Measurements from ENCODE around the gene NDUFA11.

Gene NDUFA11

DNA sequence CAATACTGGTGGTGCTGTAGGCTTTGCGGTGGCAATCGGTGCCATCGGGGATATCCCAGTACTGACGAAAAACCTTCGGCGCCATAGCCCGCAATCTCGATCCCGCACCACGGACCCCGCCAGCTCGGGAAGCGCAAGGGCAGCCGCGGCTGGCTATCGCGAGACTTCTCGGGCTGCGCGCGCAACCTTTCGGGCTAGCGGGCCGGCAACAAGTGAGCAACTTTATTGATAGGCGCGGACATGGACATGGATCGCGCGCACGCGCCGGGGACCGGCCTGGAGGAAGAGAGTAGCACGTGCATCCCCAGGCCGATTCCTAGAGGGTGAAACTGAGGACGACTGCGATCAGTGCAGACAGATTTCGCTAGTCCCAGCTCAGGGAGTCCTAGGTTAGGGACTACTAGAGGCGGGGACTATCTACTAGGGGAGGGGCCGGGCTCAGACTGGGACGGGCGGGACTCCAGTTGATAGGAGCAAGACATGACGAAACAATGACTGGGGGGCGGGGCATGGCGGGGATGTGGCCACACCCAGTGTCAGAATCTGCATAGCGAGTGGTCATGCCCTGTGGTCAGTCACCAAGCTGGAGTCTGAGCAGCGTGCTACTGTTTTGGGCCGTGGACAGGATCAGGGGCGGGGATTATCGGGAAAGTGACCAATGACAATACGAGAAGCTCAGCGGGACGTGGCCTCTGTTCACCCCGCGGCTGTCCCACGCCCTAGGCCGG, at the start of gene NDUFA11:
Gene NDUFA11 (minus strand): TSS at position 167 of the 728 bp plus-strand sequence. CDS start 82 bp downstream, at position 85.
- peak within 1 kb of the TSS; percentile 91 to 94 for H3K27ac ChIP-seq
- peak; percentile 100 for DNase-seq (ENCODE audit: low spot score)
- TF ChIP-seq, protein P1, sequence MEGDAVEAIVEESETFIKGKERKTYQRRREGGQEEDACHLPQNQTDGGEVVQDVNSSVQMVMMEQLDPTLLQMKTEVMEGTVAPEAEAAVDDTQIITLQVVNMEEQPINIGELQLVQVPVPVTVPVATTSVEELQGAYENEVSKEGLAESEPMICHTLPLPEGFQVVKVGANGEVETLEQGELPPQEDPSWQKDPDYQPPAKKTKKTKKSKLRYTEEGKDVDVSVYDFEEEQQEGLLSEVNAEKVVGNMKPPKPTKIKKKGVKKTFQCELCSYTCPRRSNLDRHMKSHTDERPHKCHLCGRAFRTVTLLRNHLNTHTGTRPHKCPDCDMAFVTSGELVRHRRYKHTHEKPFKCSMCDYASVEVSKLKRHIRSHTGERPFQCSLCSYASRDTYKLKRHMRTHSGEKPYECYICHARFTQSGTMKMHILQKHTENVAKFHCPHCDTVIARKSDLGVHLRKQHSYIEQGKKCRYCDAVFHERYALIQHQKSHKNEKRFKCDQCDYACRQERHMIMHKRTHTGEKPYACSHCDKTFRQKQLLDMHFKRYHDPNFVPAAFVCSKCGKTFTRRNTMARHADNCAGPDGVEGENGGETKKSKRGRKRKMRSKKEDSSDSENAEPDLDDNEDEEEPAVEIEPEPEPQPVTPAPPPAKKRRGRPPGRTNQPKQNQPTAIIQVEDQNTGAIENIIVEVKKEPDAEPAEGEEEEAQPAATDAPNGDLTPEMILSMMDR (IDR thresholded peaks at IDR 0.05): no peak
- peak within 1 kb of the TSS; percentile 94 for H3K4me3 ChIP-seq

- no peak for DNase-seq (ENCODE audit: low spot score)
- TF ChIP-seq, protein P1 (IDR thresholded peaks at IDR 0.05): no peak
- Histone ChIP-seq H3K4me3 (no peak overlapping the region), H3K27ac (no peak overlapping the region)
These were observed 49.5 kb upstream of the NDUFA11 start for GRCh38 chr19:5953030-5953589.

GRCh38 chr19:5952193-5953029, 48.8 kb upstream of the NDUFA11 start:
- no peak overlapping the region for H3K4me3 ChIP-seq
- TF ChIP-seq, protein P1 (IDR thresholded peaks at IDR 0.05): no peak
- peak overlapping the region in 1 of 2 donors; percentile 26 for H3K27ac ChIP-seq
- DNase-seq (ENCODE audit: low spot score): no peak

- DNase-seq (ENCODE audit: low spot score): no peak
- H3K27ac ChIP-seq: peak overlapping the region in 1 of 2 donors; percentile 13
- peak overlapping the region; percentile 13 for H3K4me3 ChIP-seq
- TF ChIP-seq, protein P1 (IDR thresholded peaks at IDR 0.05): no peak
These were observed 47.8 kb upstream of the NDUFA11 start for GRCh38 chr19:5951338-5951861.

DNA sequence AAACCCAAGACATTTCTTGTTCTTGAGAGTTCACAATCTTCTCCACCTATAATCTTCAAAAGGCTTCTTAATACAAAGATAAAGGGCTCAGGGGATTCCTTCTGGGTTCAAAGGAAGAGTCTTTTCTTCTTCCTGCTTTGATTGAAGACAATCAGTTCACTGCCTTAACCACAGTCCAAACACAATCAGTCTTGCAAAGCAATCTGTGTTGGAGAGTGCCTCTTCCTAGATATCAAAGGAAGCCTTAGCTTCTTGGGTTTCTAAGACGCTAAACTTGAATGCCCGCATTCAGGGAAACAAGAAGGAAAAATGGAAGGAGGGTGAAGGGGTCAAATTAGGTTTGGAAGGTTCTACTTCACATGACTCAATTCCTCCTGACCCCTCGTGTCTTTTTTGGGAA, 47.2 kb upstream of the NDUFA11 start:
- DNase-seq (ENCODE audit: low spot score): no peak
- Histone ChIP-seq H3K27ac (no peak overlapping the region), H3K4me3 (no peak overlapping the region)
- TF ChIP-seq, protein P1 (IDR thresholded peaks at IDR 0.05): no peak

- TF ChIP-seq, protein P1 (IDR thresholded peaks at IDR 0.05): no peak
- Histone ChIP-seq H3K27ac (no peak overlapping the region), H3K4me3 (no peak overlapping the region)
- no peak for DNase-seq (ENCODE audit: low spot score)
These were observed 46.3 kb upstream of the NDUFA11 start for GRCh38 chr19:5949792-5950305.

Measured in coronary artery (tissue), 2 donors.